Calu3 (cell line): ENCODE measurements around the gene ZKSCAN3. TPM values are rescaled to one million over a fixed set of nuclear protein-coding genes. Genes with fewer than 3 reads are reported as not detected.
"Not testable (repeated sequence)": the region's sequence is repeated elsewhere in the genome, so short reads cannot be mapped to it uniquely, and the experiment has no call there.

Experiments used
- BruUV-seq: library from RNA; stranded (reverse); fragments of 400-500 nt; replicated peaks from 2 replicates; lab custom pipeline; 2021; lab: Mats Ljungman, UMichigan
- CTCF ChIA-PET: fragments of 300-600 bp; sonication (Branson Sonifier 250); formaldehyde crosslinking; loops from one replicate; lab custom pipeline; 2022; ENCODE audit warnings: antibody characterized with exemption; lab: Charles Lee
- DNase-seq: peaks from one replicate; pipeline ENCODE4 v3.0.0; 2022
- H3K27ac Mint-ChIP-seq: one replicate; pipeline ENCODE4 v1.8.0; 2022; ENCODE audit warnings: mixed read lengths; ENCODE audit not compliant: unreplicated experiment
- H3K27me3 Mint-ChIP-seq: one replicate; pipeline ENCODE4 v1.8.0; 2022; ENCODE audit warnings: mixed read lengths; ENCODE audit not compliant: unreplicated experiment
- H3K36me3 Mint-ChIP-seq: one replicate; pipeline ENCODE4 v1.8.0; 2022; ENCODE audit warnings: mild to moderate bottlenecking, moderate library complexity, mixed read lengths; ENCODE audit not compliant: insufficient read depth, unreplicated experiment
- H3K4me1 Mint-ChIP-seq: one replicate; pipeline ENCODE4 v1.8.0; 2022; ENCODE audit warnings: mild to moderate bottlenecking, low read depth, mixed read lengths; ENCODE audit not compliant: unreplicated experiment
- H3K4me3 Mint-ChIP-seq: one replicate; pipeline ENCODE4 v1.8.0; 2022; ENCODE audit warnings: mild to moderate bottlenecking, low read depth, moderate library complexity, mixed read lengths; ENCODE audit not compliant: unreplicated experiment
- H3K9me3 Mint-ChIP-seq: one replicate; pipeline ENCODE4 v1.8.0; 2022; ENCODE audit warnings: low read depth, mixed read lengths; ENCODE audit not compliant: unreplicated experiment
- CTCF ChIP-seq: fragments of 200-600 bp; IDR thresholded peaks from one replicate; pipeline ENCODE4 v1.8.0; 2022; ENCODE audit warnings: antibody characterized with exemption; ENCODE audit not compliant: unreplicated experiment
- intact Hi-C: fragments of 100-400 bp; cut with micrococcal nuclease; formaldehyde crosslinking; loops from one replicate; pipeline ENCODE4 v1.10.0; 2022; ENCODE audit not compliant: unreplicated experiment
- total RNA-seq: library from RNA; stranded (reverse); gene quantifications from 2 replicates; pipeline ENCODE4 v1.2.3, GENCODE V29; 2022

Gene ZKSCAN3
- total RNA-seq, 1 experiment from 2014 or later = 7.8 TPM

- no peak for TF ChIP-seq CTCF
- Mint-ChIP-seq H3K4me1 (no peaks in the 10 kb centered on the region), H3K27ac (no peak overlapping the region), H3K27me3 (no peaks in the 10 kb centered on the region), H3K36me3 (peaks cover 20% of the 10 kb centered on the region), H3K9me3 (peaks cover 10% of the 10 kb centered on the region), H3K4me3 (no peak overlapping the region)
- no TSS peak for BruUV-seq
- no peak for DNase-seq
- intact Hi-C loops = no loop called here
- CTCF ChIA-PET = no interaction called here
These were observed 11.2 kb downstream of the ZKSCAN3 start for GRCh38 chr6:28360961-28361360.

- intact Hi-C loops, DNase-seq, BruUV-seq, H3K4me3 Mint-ChIP-seq, H3K36me3 Mint-ChIP-seq, CTCF ChIA-PET, H3K4me1 Mint-ChIP-seq, H3K27ac Mint-ChIP-seq, H3K27me3 Mint-ChIP-seq: not testable (repeated sequence)
- H3K9me3 Mint-ChIP-seq = peaks cover 12% of the 10 kb centered on the region
These were observed 15.8 kb downstream of the ZKSCAN3 start for GRCh38 chr6:28365590-28365989.

- no peak for TF ChIP-seq CTCF
- H3K27ac Mint-ChIP-seq = no peak overlapping the region
- H3K9me3 Mint-ChIP-seq = peaks cover 12% of the 10 kb centered on the region
- intact Hi-C loops = no loop called here
- H3K4me3 Mint-ChIP-seq = no peak overlapping the region
- no peaks in the 10 kb centered on the region for H3K4me1 Mint-ChIP-seq
- H3K36me3 Mint-ChIP-seq = peaks cover 6% of the 10 kb centered on the region
- CTCF ChIA-PET = no interaction called here
- no peak for DNase-seq
- no peaks in the 10 kb centered on the region for H3K27me3 Mint-ChIP-seq
- no TSS peak for BruUV-seq
These were observed 18.8 kb downstream of the ZKSCAN3 start for GRCh38 chr6:28368522-28368921.

GRCh38 chr6:28369463-28369862 is 19.7 kb downstream of the ZKSCAN3 start:
- H3K4me3 Mint-ChIP-seq = no peak overlapping the region
- no peak for TF ChIP-seq CTCF
- no peaks in the 10 kb centered on the region for H3K27me3 Mint-ChIP-seq
- intact Hi-C loops = no loop called here
- CTCF ChIA-PET = no interaction called here
- peaks cover 6% of the 10 kb centered on the region for H3K36me3 Mint-ChIP-seq
- H3K9me3 Mint-ChIP-seq = peaks cover 12% of the 10 kb centered on the region
- no TSS peak for BruUV-seq
- DNase-seq = no peak
- no peaks in the 10 kb centered on the region for H3K4me1 Mint-ChIP-seq
- no peak overlapping the region for H3K27ac Mint-ChIP-seq

- no peak for TF ChIP-seq CTCF
- intact Hi-C loops = no loop called here
- Mint-ChIP-seq H3K36me3 (peaks cover 1% of the 10 kb centered on the region), H3K4me1 (no peaks in the 10 kb centered on the region), H3K27ac (no peak overlapping the region), H3K27me3 (no peaks in the 10 kb centered on the region), H3K4me3 (no peak overlapping the region), H3K9me3 (peaks cover 6% of the 10 kb centered on the region)
- no peak for DNase-seq
- BruUV-seq = no TSS peak
- CTCF ChIA-PET = no interaction called here
These were observed 20.7 kb downstream of the ZKSCAN3 start for GRCh38 chr6:28370440-28370839.
